HG03039 (cell line): Measurements from ENCODE around the gene AOPEP.
"Not testable (repeated sequence)": the region's sequence is repeated elsewhere in the genome, so short reads cannot be mapped to it uniquely, and the experiment has no call there.

Experiments
- ATAC-seq: cut with Tn5 transposase; IDR thresholded peaks from one replicate; pipeline ENCODE4 v1.9.1; 2021; ENCODE audit warnings: mild to moderate bottlenecking, moderate library complexity; ENCODE audit not compliant: unreplicated experiment

Gene AOPEP

GRCh38 chr9:94946256-94946655, 219.8 kb downstream of the AOPEP start:
- ATAC-seq: no peak

GRCh38 chr9:94948567-94949235, 222.2 kb downstream of the AOPEP start:
- no peak for ATAC-seq

GRCh38 chr9:94949370-94949769, 222.9 kb downstream of the AOPEP start:
- ATAC-seq: no peak

DNA sequence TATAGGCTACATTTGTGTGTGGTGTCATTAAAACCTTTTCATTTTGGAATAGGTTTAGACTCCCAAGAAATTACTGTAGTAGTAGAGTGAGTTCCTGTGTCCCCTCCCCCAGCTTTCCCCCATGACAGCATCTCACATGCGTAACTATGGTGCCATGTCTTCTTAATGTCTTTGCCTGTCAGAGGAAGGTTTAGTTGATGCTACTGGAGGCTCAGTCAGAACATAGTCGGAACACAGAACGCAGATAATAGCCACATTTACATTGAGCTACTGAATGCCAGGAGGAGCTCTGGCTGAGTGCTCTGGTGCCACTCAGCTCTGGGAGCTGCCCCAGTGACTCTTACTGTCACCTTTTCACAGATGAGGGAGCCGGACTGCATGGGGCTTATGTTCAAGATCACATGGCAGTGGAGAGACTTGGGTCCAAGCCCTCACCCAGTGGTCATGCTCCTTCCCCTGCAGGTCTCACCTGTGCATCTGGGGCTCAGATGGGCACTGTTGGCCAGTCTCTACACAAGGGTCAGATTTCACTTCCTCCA, 223.6 kb downstream of the AOPEP start:
- no peak for ATAC-seq

DNA sequence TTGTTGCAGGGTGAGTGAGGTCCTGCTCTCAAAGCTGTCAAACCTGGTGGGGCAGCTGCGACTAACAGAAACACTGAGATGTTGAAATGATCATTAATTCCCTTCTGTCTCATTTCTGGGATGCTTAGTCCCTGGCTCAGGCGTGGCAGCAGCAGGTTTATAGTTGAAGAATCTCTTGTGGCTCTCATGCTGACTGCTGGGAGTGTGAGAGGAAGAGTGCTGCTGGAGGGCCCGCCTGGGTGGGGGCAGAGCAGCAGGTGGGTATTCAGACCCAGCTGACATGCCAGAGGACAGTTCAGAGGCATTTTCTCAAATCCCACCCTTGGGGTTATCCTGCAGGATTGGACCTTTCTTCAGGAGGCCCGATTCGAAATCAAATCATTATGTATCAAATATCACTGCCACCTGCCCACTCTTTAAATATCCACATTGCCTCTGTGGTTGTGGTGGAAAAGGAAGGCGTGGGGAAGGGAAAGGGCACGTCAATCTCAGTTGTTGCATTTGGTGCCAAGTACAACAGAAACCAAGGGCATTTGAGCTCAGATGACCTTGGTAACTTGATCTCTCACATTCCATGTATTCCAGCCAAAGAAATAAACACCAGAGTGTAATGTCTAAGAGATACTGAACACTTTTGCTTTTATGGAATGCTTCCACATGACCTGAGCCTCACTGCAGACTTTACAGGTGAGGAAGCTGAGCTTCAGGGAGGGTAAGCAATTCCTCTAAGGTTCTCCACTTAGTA, 224.3 kb downstream of the AOPEP start:
- no peak for ATAC-seq

DNA sequence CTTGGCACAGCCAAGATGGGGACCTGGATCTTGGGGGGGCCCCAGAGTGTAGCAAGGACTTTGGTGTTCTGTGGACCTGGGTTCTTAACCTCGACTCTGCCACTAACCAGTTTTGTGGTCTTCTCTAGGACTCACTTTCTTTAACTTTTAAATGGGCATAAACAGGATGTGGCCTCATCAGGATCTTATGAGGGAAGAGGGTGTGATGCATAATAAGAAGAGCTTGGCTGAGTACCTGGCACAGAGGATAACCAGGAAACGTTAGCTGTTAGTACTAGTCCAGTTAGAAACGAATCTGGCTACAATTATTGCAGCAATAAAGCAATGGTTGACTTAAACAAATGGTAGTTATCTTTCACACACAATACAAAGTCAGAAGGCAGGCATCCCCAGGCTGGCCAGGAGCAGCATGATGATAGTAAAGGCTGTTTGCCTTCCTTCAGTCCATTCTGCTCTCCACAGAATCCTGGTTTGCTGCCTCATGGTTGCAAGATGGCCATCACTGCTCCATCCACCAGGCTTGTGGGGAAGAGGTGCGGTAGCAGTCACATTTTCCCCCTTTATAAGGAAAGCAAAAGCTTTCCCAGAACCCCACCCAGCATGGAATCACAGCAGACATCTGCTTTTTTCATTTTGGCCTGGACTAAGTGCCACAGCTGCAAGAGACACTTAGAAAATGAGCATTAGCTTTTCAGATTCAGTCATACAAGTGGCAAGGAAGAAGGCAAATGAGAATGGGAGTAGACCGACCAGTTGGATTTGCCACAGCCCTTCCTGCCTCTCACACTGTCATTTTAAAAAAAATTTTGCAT, 225.0 kb downstream of the AOPEP start:
- no peak for ATAC-seq

- ATAC-seq: no peak
These were observed 226.3 kb downstream of the AOPEP start for GRCh38 chr9:94952565-94953373.

GRCh38 chr9:94956731-94957130, 230.2 kb downstream of the AOPEP start:
- no peak for ATAC-seq

DNA sequence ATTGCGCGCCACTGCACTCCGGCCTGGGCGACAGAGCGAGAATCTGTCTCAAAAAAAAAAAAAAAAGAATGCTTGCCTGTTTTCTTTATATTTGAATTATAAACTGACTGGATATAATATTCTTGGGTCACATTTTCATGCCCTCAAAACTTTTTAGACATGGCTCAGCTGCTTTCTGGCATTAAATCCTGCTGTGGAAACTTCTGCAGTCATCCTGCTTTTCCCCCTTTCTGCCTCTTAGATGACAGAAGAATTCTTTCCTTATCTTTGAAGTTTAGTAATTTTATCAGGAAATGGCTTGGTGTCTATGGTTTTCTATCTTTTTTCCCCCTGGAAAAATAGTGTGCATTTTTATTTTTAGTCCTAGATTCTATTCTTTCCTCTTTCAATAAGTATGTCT, 234.5 kb downstream of the AOPEP start:
- no peak for ATAC-seq

DNA sequence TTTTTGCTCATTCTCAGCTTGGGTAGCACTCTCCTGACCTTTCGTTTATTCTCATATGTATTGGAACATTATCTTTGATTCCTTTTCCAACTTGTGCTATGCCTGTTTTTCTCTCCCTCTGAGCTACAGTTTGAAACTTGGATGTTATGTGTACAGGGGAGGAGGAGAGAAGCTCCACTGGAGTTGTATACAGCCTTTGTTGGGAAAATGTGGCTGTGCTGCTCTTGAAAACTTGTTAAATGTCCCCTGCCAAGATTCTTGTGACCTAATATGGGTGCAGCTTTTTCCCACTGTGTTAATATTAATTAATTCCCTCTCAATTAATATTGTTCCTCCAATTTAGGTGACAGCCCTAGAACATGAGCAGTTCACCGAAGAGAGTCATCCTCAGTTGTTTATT, 235.4 kb downstream of the AOPEP start:
- ATAC-seq: no peak

GRCh38 chr9:94965631-94966030, 239.1 kb downstream of the AOPEP start:
- not testable (repeated sequence) for ATAC-seq

DNA sequence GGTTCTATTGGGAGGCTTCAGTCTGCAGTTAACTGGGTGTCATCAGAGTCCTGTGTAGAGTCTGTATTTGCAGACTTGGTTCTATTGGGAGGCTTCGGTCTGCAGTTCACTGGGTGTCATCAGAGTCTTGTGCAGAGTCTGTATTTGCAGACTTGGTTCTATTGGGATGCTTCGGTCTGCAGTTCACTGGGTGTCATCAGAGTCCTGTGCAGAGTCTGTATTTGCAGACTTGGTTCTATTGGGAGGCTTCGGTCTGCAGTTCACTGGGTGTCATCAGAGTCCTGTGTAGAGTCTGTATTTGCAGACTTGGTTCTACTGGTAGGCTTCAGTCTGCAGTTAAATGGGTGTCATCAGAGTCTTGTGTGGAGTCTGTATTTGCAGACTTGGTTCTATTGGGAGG, 239.5 kb downstream of the AOPEP start:
- not testable (repeated sequence) for ATAC-seq

- no peak for ATAC-seq
These were observed 241.0 kb downstream of the AOPEP start for GRCh38 chr9:94967482-94967881.

- no peak for ATAC-seq
These were observed 245.1 kb downstream of the AOPEP start for GRCh38 chr9:94971378-94972131.

DNA sequence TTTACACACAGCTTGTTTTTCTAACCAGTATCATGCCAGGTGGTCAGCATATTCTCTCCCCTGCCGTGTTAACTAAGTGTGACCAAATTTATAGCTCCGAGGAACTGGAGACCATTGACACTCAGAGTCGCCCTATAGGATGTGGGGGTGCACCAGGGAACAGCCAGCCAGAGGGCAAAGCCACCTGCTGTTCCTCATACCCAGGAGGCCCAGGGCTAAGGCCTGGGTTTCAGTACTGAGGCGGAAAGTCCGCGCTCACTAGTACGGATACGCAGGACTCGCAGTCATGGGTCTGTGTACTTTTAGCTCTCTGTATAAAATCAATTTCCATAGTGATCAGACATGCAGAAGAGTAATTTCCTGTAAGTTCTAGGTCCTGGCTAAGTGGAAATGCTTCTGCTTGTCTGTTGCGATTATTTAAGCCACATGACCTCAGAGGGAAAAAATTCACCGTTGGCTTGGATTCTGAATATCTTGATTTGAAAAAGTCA, 247.0 kb downstream of the AOPEP start:
- ATAC-seq: no peak

GRCh38 chr9:94974154-94974879, 247.8 kb downstream of the AOPEP start:
- no peak for ATAC-seq

DNA sequence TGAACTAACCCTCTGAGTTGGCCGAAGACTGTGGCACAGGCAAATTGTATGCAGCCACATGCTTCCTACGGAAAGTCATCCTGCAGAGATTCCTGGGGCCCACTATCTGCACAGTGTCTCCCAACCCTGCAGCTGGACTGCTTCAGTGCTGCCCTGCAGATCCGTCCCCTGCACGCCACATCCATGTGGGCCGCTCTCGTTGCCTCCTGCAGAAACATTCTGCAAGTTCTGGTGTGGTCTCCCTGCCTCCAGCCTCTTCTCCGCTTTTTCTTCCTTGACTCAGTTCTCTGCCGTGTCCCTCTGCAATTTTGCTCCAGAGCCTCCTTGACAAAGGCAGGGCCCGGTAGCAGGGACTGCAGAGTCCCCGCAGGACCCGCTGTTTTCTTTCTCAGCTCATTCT, 249.0 kb downstream of the AOPEP start:
- no peak for ATAC-seq

- no peak for ATAC-seq
These were observed 249.6 kb downstream of the AOPEP start for GRCh38 chr9:94976077-94976476.

DNA sequence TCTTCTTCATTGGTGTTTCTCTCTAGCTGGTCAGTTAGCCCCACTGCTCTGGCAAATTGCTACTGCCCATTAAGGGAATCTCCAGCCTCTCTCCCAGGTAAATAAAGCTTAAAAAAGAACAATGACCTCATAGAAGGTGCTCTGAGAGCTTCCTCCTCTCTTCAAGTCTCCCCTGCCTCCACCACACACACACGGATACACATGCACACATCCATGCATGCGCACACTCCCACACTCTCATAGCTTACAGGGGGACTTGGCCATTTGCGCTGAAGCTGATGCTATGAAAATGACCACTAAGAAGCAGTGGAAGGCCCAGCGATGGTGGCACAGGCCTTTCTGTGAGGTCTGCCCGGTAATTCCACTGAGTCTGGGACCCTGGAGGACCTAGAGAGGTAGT, 250.9 kb downstream of the AOPEP start:
- ATAC-seq: no peak
